H9 (cell line): ENCODE data around the gene POLD3. TPM values are rescaled to one million over a fixed set of nuclear protein-coding genes. Genes with fewer than 3 reads are reported as not detected.

Source experiments
- DNase-seq: peaks from one replicate; pipeline ENCODE4 v3.0.0-alpha.2; 2017
- H2AFZ ChIP-seq: one replicate; pipeline ENCODE4 v1.6.1; 2013; ENCODE audit warnings: mild to moderate bottlenecking, low read length, control low read depth, moderate library complexity
- H2AK5ac ChIP-seq: 2 replicates; pipeline ENCODE4 v1.6.1; 2013; ENCODE audit warnings: low read length, control low read depth, mixed read lengths; ENCODE audit not compliant: insufficient read length
- H2BK120ac ChIP-seq: one replicate; pipeline ENCODE4 v1.6.1; 2013; ENCODE audit warnings: low read depth, mild to moderate bottlenecking, low read length, control low read depth, inconsistent platforms; ENCODE audit not compliant: poor library complexity, severe bottlenecking
- H2BK12ac ChIP-seq: 2 replicates; pipeline ENCODE4 v1.6.1; 2013; ENCODE audit warnings: low read length, control low read depth, mixed read lengths, low read depth; ENCODE audit not compliant: insufficient read length
- H2BK15ac ChIP-seq: 2 replicates; pipeline ENCODE4 v1.6.1; 2013; ENCODE audit warnings: low read depth, low read length, control low read depth
- H2BK20ac ChIP-seq: one replicate; pipeline ENCODE4 v1.6.1; 2013; ENCODE audit warnings: low read depth, mild to moderate bottlenecking, low read length, control low read depth, inconsistent platforms; ENCODE audit not compliant: poor library complexity, severe bottlenecking
- H2BK5ac ChIP-seq: 2 replicates; pipeline ENCODE4 v1.6.1; 2013; ENCODE audit warnings: low read length, control low read depth, mixed read lengths; ENCODE audit not compliant: insufficient read length
- H3K14ac ChIP-seq: 2 replicates; pipeline ENCODE4 v1.6.1; 2013; ENCODE audit warnings: low read length, control low read depth; ENCODE audit not compliant: insufficient read depth
- H3K18ac ChIP-seq: 2 replicates; pipeline ENCODE4 v1.6.1; 2013; ENCODE audit warnings: low read depth, mild to moderate bottlenecking, mixed read lengths, low read length, control low read depth; ENCODE audit not compliant: insufficient read length
- H3K23ac ChIP-seq: 2 replicates; pipeline ENCODE4 v1.6.1; 2013; ENCODE audit warnings: low read length, control low read depth, mixed read lengths, low read depth; ENCODE audit not compliant: insufficient read length
- H3K23me2 ChIP-seq: 2 replicates; pipeline ENCODE4 v1.6.1; 2013; ENCODE audit warnings: low read depth, mild to moderate bottlenecking, mixed read lengths, low read length, control low read depth; ENCODE audit not compliant: insufficient read length, poor library complexity, severe bottlenecking
- H3K27ac ChIP-seq: 2 replicates; pipeline ENCODE4 v1.5.1; 2013; ENCODE audit warnings: low read length, control low read depth, mixed read lengths, low read depth; ENCODE audit not compliant: insufficient read length
- H3K27me3 ChIP-seq: 2 replicates; pipeline ENCODE4 v1.6.1; 2013; ENCODE audit warnings: low read length, control low read depth, inconsistent platforms; ENCODE audit not compliant: insufficient read depth
- H3K4ac ChIP-seq: 2 replicates; pipeline ENCODE4 v1.6.1; 2013; ENCODE audit warnings: low read depth, mild to moderate bottlenecking, control low read depth, inconsistent platforms, low read length, moderate library complexity
- H3K4me1 ChIP-seq: 2 replicates; pipeline ENCODE4 v1.6.1; 2013; ENCODE audit warnings: low read length, control low read depth, inconsistent platforms; ENCODE audit not compliant: insufficient read depth
- H3K4me2 ChIP-seq: 2 replicates; pipeline ENCODE4 v1.6.1; 2013; ENCODE audit warnings: low read length, control low read depth, mixed read lengths; ENCODE audit not compliant: insufficient read length, insufficient read depth
- H3K56ac ChIP-seq: 2 replicates; pipeline ENCODE4 v1.6.1; 2013; ENCODE audit warnings: low read depth, mild to moderate bottlenecking, mixed read lengths, low read length, control low read depth; ENCODE audit not compliant: insufficient read length
- H3K79me1 ChIP-seq: 2 replicates; pipeline ENCODE4 v1.6.1; 2013; ENCODE audit warnings: low read depth, mild to moderate bottlenecking, moderate library complexity, low read length, control low read depth, inconsistent platforms; ENCODE audit not compliant: insufficient read depth, poor library complexity, severe bottlenecking
- H3K79me2 ChIP-seq: 2 replicates; pipeline ENCODE4 v1.6.1; 2013; ENCODE audit warnings: low read length, control low read depth, inconsistent platforms; ENCODE audit not compliant: insufficient read depth
- H3K9ac ChIP-seq: 2 replicates; pipeline ENCODE4 v1.6.1; 2013; ENCODE audit warnings: low read length, control low read depth, mixed read lengths; ENCODE audit not compliant: insufficient read length; ENCODE audit errors: extremely low read depth
- H3K9me3 ChIP-seq: one replicate; pipeline ENCODE4 v1.6.1; 2013; ENCODE audit warnings: low read depth, low read length, inconsistent platforms; ENCODE audit not compliant: control insufficient read depth
- H3T11ph ChIP-seq: one replicate; pipeline ENCODE4 v1.6.1; 2013; ENCODE audit warnings: mild to moderate bottlenecking, low read length, control low read depth, inconsistent platforms
- H4K20me1 ChIP-seq: one replicate; pipeline ENCODE4 v1.6.1; 2013; ENCODE audit not compliant: control insufficient read depth, insufficient read length, insufficient read depth
- H4K5ac ChIP-seq: 2 replicates; pipeline ENCODE4 v1.6.1; 2013; ENCODE audit warnings: low read depth, mild to moderate bottlenecking, mixed read lengths, low read length, control low read depth; ENCODE audit not compliant: insufficient read length
- H4K8ac ChIP-seq: replicated peaks from 2 replicates; pipeline ENCODE4 v1.6.1; 2013; ENCODE audit warnings: low read length, control low read depth, mixed read lengths, low read depth; ENCODE audit not compliant: insufficient read length
- H4K91ac ChIP-seq: 2 replicates; pipeline ENCODE4 v1.6.1; 2013; ENCODE audit warnings: low read depth, mild to moderate bottlenecking, moderate library complexity, mixed read lengths, low read length, control low read depth; ENCODE audit not compliant: insufficient read length
- H3K27ac Mint-ChIP-seq, 3 experiments: 2 replicates in 2 of 3; 3 replicates in 1 of 3; pipeline ENCODE4 v1.8.0; 2020 to 2021; ENCODE audit warnings: mixed read lengths in 3 of 3, mild to moderate bottlenecking in 1 of 3, moderate library complexity in 1 of 3
- H3K27me3 Mint-ChIP-seq: 2 replicates; pipeline ENCODE4 v1.8.0; 2021; ENCODE audit warnings: low read depth, mild to moderate bottlenecking, moderate library complexity, mixed read lengths
- H3K36me3 Mint-ChIP-seq, 3 experiments: 2 replicates in 2 of 3; 3 replicates in 1 of 3; pipeline ENCODE4 v1.8.0; 2020 to 2021; ENCODE audit warnings: low read depth in 3 of 3, mixed read lengths in 3 of 3; ENCODE audit not compliant: insufficient read depth in 1 of 3
- H3K4me1 Mint-ChIP-seq, 2 experiments: 2 replicates each; pipeline ENCODE4 v1.8.0; 2020; ENCODE audit warnings: mixed read lengths in 2 of 2
- H3K4me3 Mint-ChIP-seq, 2 experiments: 2 replicates in 1 of 2; 3 replicates in 1 of 2; pipeline ENCODE4 v1.8.0; 2020 to 2021; ENCODE audit warnings: mild to moderate bottlenecking in 2 of 2, mixed read lengths in 2 of 2, moderate library complexity in 1 of 2
- H3K9me3 Mint-ChIP-seq, 2 experiments: 2 replicates in 1 of 2; 3 replicates in 1 of 2; pipeline ENCODE4 v1.8.0; 2020; ENCODE audit warnings: mild to moderate bottlenecking in 2 of 2, mixed read lengths in 2 of 2, moderate library complexity in 1 of 2
- CTCF ChIP-seq: fragments of 200-600 bp; sonication (generic); conservative IDR thresholded peaks from 3 replicates; pipeline ENCODE4 v1.8.0; 2021; ENCODE audit warnings: antibody characterized with exemption, mild to moderate bottlenecking
- WGBS: extraction: QIAGEN DNeasy Blood & Tissue Kit; methylation state at CpG from one replicate; pipeline ENCODE4 v1.1.7; 2013; ENCODE audit warnings: missing lambda C conversion rate, low lambda C conversion rate, mixed read lengths; ENCODE audit not compliant: insufficient read length; ENCODE audit errors: extremely low coverage; 5-methylcytosine and 5-hydroxymethylcytosine counted together
- total RNA-seq: library from RNA; stranded (reverse); gene quantifications from 2 replicates; pipeline ENCODE4 v1.2.1, GENCODE V29; 2021

POLD3 gene
- total RNA-seq, 1 experiment from 2014 or later, result 34.1 TPM

GRCh38 chr11:74593463-74593862, 1.1 kb downstream of the POLD3 start:
- no peak overlapping the region for H2BK120ac ChIP-seq
- no peaks in the 10 kb centered on the region for H3K9me3 ChIP-seq
- no peak overlapping the region for H2BK20ac ChIP-seq
- Mint-ChIP-seq H3K4me3 (peak overlapping the region; percentile 99), H3K36me3 (peaks cover 12 to 41% (median 37%) of the 10 kb centered on the region in 3 experiments; a peak in 6 of 7 replicates), H3K9me3 (no peaks in the 10 kb centered on the region), H3K27me3 (no peaks in the 10 kb centered on the region), H3K4me1 (peaks cover 11% of the 10 kb centered on the region in 2 experiments), H3K27ac (no peak overlapping the region)
- no peak overlapping the region for H3K56ac ChIP-seq
- H4K5ac ChIP-seq, result no peak overlapping the region
- H4K8ac ChIP-seq, result no peak overlapping the region
- DNase-seq, result no peak
- H3K27me3 ChIP-seq, result no peaks in the 10 kb centered on the region
- H2AFZ ChIP-seq, result no peak overlapping the region
- WGBS, result no CpG with 5 or more reads among the region's 1 CpG
- H2AK5ac ChIP-seq, result no peak overlapping the region
- H3K23ac ChIP-seq, result no peak overlapping the region
- H3K4ac ChIP-seq, result no peak overlapping the region
- H3K4me2 ChIP-seq, result peak overlapping the region; percentile 92
- peaks cover 12% of the 10 kb centered on the region for H3K23me2 ChIP-seq
- H4K91ac ChIP-seq, result no peak overlapping the region
- H2BK5ac ChIP-seq, result no peak overlapping the region
- H3K27ac ChIP-seq, result no peak overlapping the region
- no peaks in the 10 kb centered on the region for H4K20me1 ChIP-seq
- H3K79me2 ChIP-seq, result peaks cover 5% of the 10 kb centered on the region; the same call in 1 of the 2 replicates
- H3K9ac ChIP-seq, result peak overlapping the region; percentile 96
- H2BK12ac ChIP-seq, result no peak overlapping the region
- H3K18ac ChIP-seq, result no peak overlapping the region
- H3K79me1 ChIP-seq, result peaks cover 2% of the 10 kb centered on the region
- no peaks in the 10 kb centered on the region for H3K4me1 ChIP-seq
- H3K14ac ChIP-seq, result no peak overlapping the region
- no peak overlapping the region for H3T11ph ChIP-seq
- no peak for TF ChIP-seq CTCF
- no peak overlapping the region for H2BK15ac ChIP-seq
